H9 (cell line): ENCODE data around the gene PRR5L. TPM values are rescaled to one million over a fixed set of nuclear protein-coding genes. Genes with fewer than 3 reads are reported as not detected.

Source experiments
- DNase-seq: peaks from one replicate; pipeline ENCODE4 v3.0.0-alpha.2; 2017
- H2AFZ ChIP-seq: one replicate; pipeline ENCODE4 v1.6.1; 2013; ENCODE audit warnings: mild to moderate bottlenecking, low read length, control low read depth, moderate library complexity
- H2AK5ac ChIP-seq: 2 replicates; pipeline ENCODE4 v1.6.1; 2013; ENCODE audit warnings: low read length, control low read depth, mixed read lengths; ENCODE audit not compliant: insufficient read length
- H2BK120ac ChIP-seq: one replicate; pipeline ENCODE4 v1.6.1; 2013; ENCODE audit warnings: low read depth, mild to moderate bottlenecking, low read length, control low read depth, inconsistent platforms; ENCODE audit not compliant: poor library complexity, severe bottlenecking
- H2BK12ac ChIP-seq: 2 replicates; pipeline ENCODE4 v1.6.1; 2013; ENCODE audit warnings: low read length, control low read depth, mixed read lengths, low read depth; ENCODE audit not compliant: insufficient read length
- H2BK15ac ChIP-seq: 2 replicates; pipeline ENCODE4 v1.6.1; 2013; ENCODE audit warnings: low read depth, low read length, control low read depth
- H2BK20ac ChIP-seq: one replicate; pipeline ENCODE4 v1.6.1; 2013; ENCODE audit warnings: low read depth, mild to moderate bottlenecking, low read length, control low read depth, inconsistent platforms; ENCODE audit not compliant: poor library complexity, severe bottlenecking
- H2BK5ac ChIP-seq: 2 replicates; pipeline ENCODE4 v1.6.1; 2013; ENCODE audit warnings: low read length, control low read depth, mixed read lengths; ENCODE audit not compliant: insufficient read length
- H3K14ac ChIP-seq: 2 replicates; pipeline ENCODE4 v1.6.1; 2013; ENCODE audit warnings: low read length, control low read depth; ENCODE audit not compliant: insufficient read depth
- H3K18ac ChIP-seq: 2 replicates; pipeline ENCODE4 v1.6.1; 2013; ENCODE audit warnings: low read depth, mild to moderate bottlenecking, mixed read lengths, low read length, control low read depth; ENCODE audit not compliant: insufficient read length
- H3K23ac ChIP-seq: 2 replicates; pipeline ENCODE4 v1.6.1; 2013; ENCODE audit warnings: low read length, control low read depth, mixed read lengths, low read depth; ENCODE audit not compliant: insufficient read length
- H3K23me2 ChIP-seq: 2 replicates; pipeline ENCODE4 v1.6.1; 2013; ENCODE audit warnings: low read depth, mild to moderate bottlenecking, mixed read lengths, low read length, control low read depth; ENCODE audit not compliant: insufficient read length, poor library complexity, severe bottlenecking
- H3K27ac ChIP-seq: 2 replicates; pipeline ENCODE4 v1.5.1; 2013; ENCODE audit warnings: low read length, control low read depth, mixed read lengths, low read depth; ENCODE audit not compliant: insufficient read length
- H3K27me3 ChIP-seq: 2 replicates; pipeline ENCODE4 v1.6.1; 2013; ENCODE audit warnings: low read length, control low read depth, inconsistent platforms; ENCODE audit not compliant: insufficient read depth
- H3K4ac ChIP-seq: 2 replicates; pipeline ENCODE4 v1.6.1; 2013; ENCODE audit warnings: low read depth, mild to moderate bottlenecking, control low read depth, inconsistent platforms, low read length, moderate library complexity
- H3K4me1 ChIP-seq: 2 replicates; pipeline ENCODE4 v1.6.1; 2013; ENCODE audit warnings: low read length, control low read depth, inconsistent platforms; ENCODE audit not compliant: insufficient read depth
- H3K4me2 ChIP-seq: 2 replicates; pipeline ENCODE4 v1.6.1; 2013; ENCODE audit warnings: low read length, control low read depth, mixed read lengths; ENCODE audit not compliant: insufficient read length, insufficient read depth
- H3K56ac ChIP-seq: 2 replicates; pipeline ENCODE4 v1.6.1; 2013; ENCODE audit warnings: low read depth, mild to moderate bottlenecking, mixed read lengths, low read length, control low read depth; ENCODE audit not compliant: insufficient read length
- H3K79me1 ChIP-seq: 2 replicates; pipeline ENCODE4 v1.6.1; 2013; ENCODE audit warnings: low read depth, mild to moderate bottlenecking, moderate library complexity, low read length, control low read depth, inconsistent platforms; ENCODE audit not compliant: insufficient read depth, poor library complexity, severe bottlenecking
- H3K79me2 ChIP-seq: 2 replicates; pipeline ENCODE4 v1.6.1; 2013; ENCODE audit warnings: low read length, control low read depth, inconsistent platforms; ENCODE audit not compliant: insufficient read depth
- H3K9ac ChIP-seq: 2 replicates; pipeline ENCODE4 v1.6.1; 2013; ENCODE audit warnings: low read length, control low read depth, mixed read lengths; ENCODE audit not compliant: insufficient read length; ENCODE audit errors: extremely low read depth
- H3K9me3 ChIP-seq: one replicate; pipeline ENCODE4 v1.6.1; 2013; ENCODE audit warnings: low read depth, low read length, inconsistent platforms; ENCODE audit not compliant: control insufficient read depth
- H3T11ph ChIP-seq: one replicate; pipeline ENCODE4 v1.6.1; 2013; ENCODE audit warnings: mild to moderate bottlenecking, low read length, control low read depth, inconsistent platforms
- H4K20me1 ChIP-seq: one replicate; pipeline ENCODE4 v1.6.1; 2013; ENCODE audit not compliant: control insufficient read depth, insufficient read length, insufficient read depth
- H4K5ac ChIP-seq: 2 replicates; pipeline ENCODE4 v1.6.1; 2013; ENCODE audit warnings: low read depth, mild to moderate bottlenecking, mixed read lengths, low read length, control low read depth; ENCODE audit not compliant: insufficient read length
- H4K8ac ChIP-seq: replicated peaks from 2 replicates; pipeline ENCODE4 v1.6.1; 2013; ENCODE audit warnings: low read length, control low read depth, mixed read lengths, low read depth; ENCODE audit not compliant: insufficient read length
- H4K91ac ChIP-seq: 2 replicates; pipeline ENCODE4 v1.6.1; 2013; ENCODE audit warnings: low read depth, mild to moderate bottlenecking, moderate library complexity, mixed read lengths, low read length, control low read depth; ENCODE audit not compliant: insufficient read length
- H3K27ac Mint-ChIP-seq, 3 experiments: 2 replicates in 2 of 3; 3 replicates in 1 of 3; pipeline ENCODE4 v1.8.0; 2020 to 2021; ENCODE audit warnings: mixed read lengths in 3 of 3, mild to moderate bottlenecking in 1 of 3, moderate library complexity in 1 of 3
- H3K27me3 Mint-ChIP-seq: 2 replicates; pipeline ENCODE4 v1.8.0; 2021; ENCODE audit warnings: low read depth, mild to moderate bottlenecking, moderate library complexity, mixed read lengths
- H3K36me3 Mint-ChIP-seq, 3 experiments: 2 replicates in 2 of 3; 3 replicates in 1 of 3; pipeline ENCODE4 v1.8.0; 2020 to 2021; ENCODE audit warnings: low read depth in 3 of 3, mixed read lengths in 3 of 3; ENCODE audit not compliant: insufficient read depth in 1 of 3
- H3K4me1 Mint-ChIP-seq, 2 experiments: 2 replicates each; pipeline ENCODE4 v1.8.0; 2020; ENCODE audit warnings: mixed read lengths in 2 of 2
- H3K4me3 Mint-ChIP-seq, 2 experiments: 2 replicates in 1 of 2; 3 replicates in 1 of 2; pipeline ENCODE4 v1.8.0; 2020 to 2021; ENCODE audit warnings: mild to moderate bottlenecking in 2 of 2, mixed read lengths in 2 of 2, moderate library complexity in 1 of 2
- H3K9me3 Mint-ChIP-seq, 2 experiments: 2 replicates in 1 of 2; 3 replicates in 1 of 2; pipeline ENCODE4 v1.8.0; 2020; ENCODE audit warnings: mild to moderate bottlenecking in 2 of 2, mixed read lengths in 2 of 2, moderate library complexity in 1 of 2
- CTCF ChIP-seq: fragments of 200-600 bp; sonication (generic); conservative IDR thresholded peaks from 3 replicates; pipeline ENCODE4 v1.8.0; 2021; ENCODE audit warnings: antibody characterized with exemption, mild to moderate bottlenecking
- WGBS: extraction: QIAGEN DNeasy Blood & Tissue Kit; methylation state at CpG from one replicate; pipeline ENCODE4 v1.1.7; 2013; ENCODE audit warnings: missing lambda C conversion rate, low lambda C conversion rate, mixed read lengths; ENCODE audit not compliant: insufficient read length; ENCODE audit errors: extremely low coverage; 5-methylcytosine and 5-hydroxymethylcytosine counted together
- total RNA-seq: library from RNA; stranded (reverse); gene quantifications from 2 replicates; pipeline ENCODE4 v1.2.1, GENCODE V29; 2021

Gene PRR5L
- total RNA-seq, 1 experiment from 2014 or later, result 5.6 TPM

GRCh38 chr11:36375353-36376008 is 79.4 kb downstream of the PRR5L start:
- Histone ChIP-seq H2BK20ac (no peak overlapping the region), H3K4me2 (peak overlapping the region; percentile 87), H4K91ac (no peak overlapping the region), H2BK15ac (no peak overlapping the region), H2BK12ac (no peak overlapping the region), H2AFZ (no peak overlapping the region), H2AK5ac (no peak overlapping the region), H3K9me3 (no peaks in the 10 kb centered on the region), H3K79me2 (no peaks in the 10 kb centered on the region), H2BK120ac (no peak overlapping the region), H3K27ac (no peak overlapping the region), H2BK5ac (no peak overlapping the region), H4K20me1 (no peaks in the 10 kb centered on the region), H3K27me3 (peaks cover 4% of the 10 kb centered on the region; the same call in 1 of the 2 replicates), H3K4ac (no peak overlapping the region), H4K5ac (no peak overlapping the region), H3K9ac (no peak overlapping the region), H3K56ac (no peak overlapping the region), H3K18ac (no peak overlapping the region), H3K23ac (no peak overlapping the region), H3K14ac (no peak overlapping the region), H3K79me1 (no peaks in the 10 kb centered on the region), H3K4me1 (no peaks in the 10 kb centered on the region), H3K23me2 (peaks cover 18% of the 10 kb centered on the region), H3T11ph (no peak overlapping the region), H4K8ac (no peak overlapping the region)
- no CpG with 5 or more reads among the region's 9 CpGs for WGBS
- H3K9me3 Mint-ChIP-seq, result no peaks in the 10 kb centered on the region
- TF ChIP-seq CTCF, result no peak
- peaks cover 72% of the 10 kb centered on the region for H3K27me3 Mint-ChIP-seq
- H3K4me1 Mint-ChIP-seq, result peaks cover 12 to 14% of the 10 kb centered on the region in 2 experiments
- H3K4me3 Mint-ChIP-seq, result peak overlapping the region; percentile 80 to 97
- H3K27ac Mint-ChIP-seq, result no peak overlapping the region
- H3K36me3 Mint-ChIP-seq, result peaks cover 0 to 3% (median 0%) of the 10 kb centered on the region in 3 experiments; a peak in 2 of 7 replicates
- no peak for DNase-seq
